PC-3 (cell line): Measurements from ENCODE around the gene MMP11.

Experiments
- CTCF ChIP-seq: fragments of 300-600 bp; sonication (generic); conservative IDR thresholded peaks from 2 replicates; pipeline ENCODE4 v1.5.1; 2017; ENCODE audit warnings: antibody characterized with exemption, low read depth, mild to moderate bottlenecking, low read length
- EZH2 ChIP-seq: fragments of 300-600 bp; sonication (generic); IDR thresholded peaks from one replicate; pipeline ENCODE4 v1.6.1; 2017; ENCODE audit warnings: antibody characterized with exemption, mild to moderate bottlenecking, low read length; ENCODE audit not compliant: unreplicated experiment
- EZH2phosphoT487 ChIP-seq: fragments of 300-600 bp; sonication (generic); IDR thresholded peaks from 2 replicates; pipeline ENCODE4 v1.6.1; 2018; ENCODE audit warnings: mild to moderate bottlenecking, antibody characterized with exemption, low read length, borderline replicate concordance

GRCh38 chr22:23781065-23781464, 8.4 kb downstream of the MMP11 start:
- no peak for TF ChIP-seq EZH2
- TF ChIP-seq CTCF = no peak
- TF ChIP-seq EZH2phosphoT487 = no peak
